D721Med (cell line): Measurements from ENCODE around the gene DDX27.

Experiments used
- DNase-seq: peaks from one replicate; pipeline ENCODE4 v3.0.0; 2011; ENCODE audit warnings: low spot score; ENCODE audit not compliant: insufficient read length
- FAIRE-seq: peaks from 2 replicates; lab custom pipeline; 2011; peaks lifted over from hg19 to GRCh38; lab: Jason Lieb, UNC
- CTCF ChIP-seq: IDR thresholded peaks from 2 replicates; pipeline ENCODE4 v1.5.1; 2012; ENCODE audit warnings: mild to moderate bottlenecking, control low read depth; ENCODE audit not compliant: insufficient read depth; ENCODE audit errors: missing control alignments

Gene DDX27

GRCh38 chr20:49277786-49278035 is 58.5 kb downstream of the DDX27 start:
- no peak for DNase-seq
- FAIRE-seq: no peak
- TF ChIP-seq CTCF: no peak

GRCh38 chr20:49278036-49278817 is 59.0 kb downstream of the DDX27 start, which contains the start of gene ZNFX1:
Gene ZNFX1 (minus strand): TSS chr20:49278057. CDS start chr20:49275839, 2,218 bp downstream.
- DNase-seq (peak; percentile 63), FAIRE-seq (no peak)
- TF ChIP-seq CTCF: no peak

- no peak for DNase-seq
- TF ChIP-seq CTCF: no peak
- FAIRE-seq: no peak
Measured at GRCh38 chr20:49278818-49279676, 59.8 kb downstream of the DDX27 start.

- no peak for DNase-seq
- no peak for FAIRE-seq
- no peak for TF ChIP-seq CTCF
Measured at GRCh38 chr20:49279677-49280462, 60.7 kb downstream of the DDX27 start.

- no peak for DNase-seq
- FAIRE-seq: no peak
- TF ChIP-seq CTCF: no peak
Measured at GRCh38 chr20:49280463-49281058, 61.3 kb downstream of the DDX27 start.

GRCh38 chr20:49281059-49281912 is 62.1 kb downstream of the DDX27 start:
- DNase-seq (no peak), FAIRE-seq (no peak)
- no peak for TF ChIP-seq CTCF
